GM21786 (cell line): ENCODE results near the gene GIGYF2.
"Not testable (repeated sequence)": the region's sequence is repeated elsewhere in the genome, so short reads cannot be mapped to it uniquely, and the experiment has no call there.

Source experiments
- ATAC-seq: cut with Tn5 transposase; IDR thresholded peaks from one replicate; pipeline ENCODE4 v1.9.1; 2021; ENCODE audit not compliant: unreplicated experiment

Gene GIGYF2

GRCh38 chr2:232810444-232810843 is 113.3 kb downstream of the GIGYF2 start:
- ATAC-seq = no peak

- ATAC-seq = no peak
Observed at GRCh38 chr2:232815569-232815968, 118.4 kb downstream of the GIGYF2 start.

GRCh38 chr2:232816657-232817056 is 119.5 kb downstream of the GIGYF2 start:
- ATAC-seq = no peak

- ATAC-seq = no peak
Observed at GRCh38 chr2:232817756-232818155, 120.6 kb downstream of the GIGYF2 start.

- ATAC-seq = no peak
Observed at GRCh38 chr2:232829988-232830387, 132.9 kb downstream of the GIGYF2 start.

- ATAC-seq = no peak
Observed at GRCh38 chr2:232831496-232831895, 134.4 kb downstream of the GIGYF2 start.

DNA sequence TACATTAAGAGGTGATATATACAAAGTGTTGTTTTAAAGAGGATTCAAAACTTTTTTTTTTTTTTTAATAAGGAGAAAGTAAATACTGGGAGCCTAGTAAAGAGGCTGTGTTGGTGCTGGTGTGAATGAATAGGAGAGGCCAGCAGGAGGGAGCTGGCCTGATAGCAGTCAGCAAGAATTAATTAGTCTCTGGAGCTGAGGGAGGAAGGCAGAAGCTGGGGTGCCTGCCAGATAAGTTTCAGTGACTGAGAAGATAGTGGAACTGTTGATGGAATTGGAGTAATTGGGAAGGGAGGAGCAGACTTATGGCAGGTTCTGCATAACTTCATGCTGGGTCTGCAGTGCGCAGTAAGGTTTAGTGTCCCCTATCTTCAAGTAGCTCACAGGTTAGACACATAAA is 136.7 kb downstream of the GIGYF2 start:
- no peak for ATAC-seq

- no peak for ATAC-seq
Observed at GRCh38 chr2:232835687-232836208, 138.6 kb downstream of the GIGYF2 start.

- ATAC-seq = no peak
Observed at GRCh38 chr2:232836934-232837333, 139.8 kb downstream of the GIGYF2 start.

GRCh38 chr2:232838406-232838874 is 141.3 kb downstream of the GIGYF2 start:
- ATAC-seq = peak; percentile 89

- ATAC-seq = no peak
Observed at GRCh38 chr2:232839411-232840079, 142.4 kb downstream of the GIGYF2 start.

DNA sequence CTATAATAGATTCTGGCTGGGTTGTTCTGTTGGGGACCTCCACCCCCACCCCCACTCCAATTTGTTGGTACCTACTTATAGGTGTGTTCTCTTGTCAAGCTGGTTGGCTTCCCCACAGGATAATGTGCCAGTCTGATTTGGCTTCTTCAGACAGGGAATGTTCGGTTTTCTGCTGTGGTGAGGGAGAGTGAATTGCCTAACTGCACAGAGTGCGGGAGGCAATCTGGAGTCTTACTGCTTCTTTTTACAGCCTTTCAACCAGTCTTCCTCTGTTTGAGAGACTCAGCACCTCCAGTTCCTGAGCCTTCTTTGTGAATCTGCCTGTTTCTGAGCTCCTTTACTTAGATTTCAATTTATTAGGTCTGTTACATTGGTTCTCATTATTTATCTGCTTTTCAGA is 145.6 kb downstream of the GIGYF2 start:
- ATAC-seq = no peak

- no peak for ATAC-seq
Observed at GRCh38 chr2:232843834-232844233, 146.7 kb downstream of the GIGYF2 start.

- ATAC-seq = no peak
Observed at GRCh38 chr2:232846055-232846454, 148.9 kb downstream of the GIGYF2 start.

GRCh38 chr2:232850039-232850438 is 152.9 kb downstream of the GIGYF2 start:
- no peak for ATAC-seq

GRCh38 chr2:232852081-232852480 is 154.9 kb downstream of the GIGYF2 start:
- ATAC-seq = not testable (repeated sequence)

- no peak for ATAC-seq
Observed at GRCh38 chr2:232852676-232853075, 155.5 kb downstream of the GIGYF2 start.

- no peak for ATAC-seq
Observed at GRCh38 chr2:232854082-232854481, 157.0 kb downstream of the GIGYF2 start.

DNA sequence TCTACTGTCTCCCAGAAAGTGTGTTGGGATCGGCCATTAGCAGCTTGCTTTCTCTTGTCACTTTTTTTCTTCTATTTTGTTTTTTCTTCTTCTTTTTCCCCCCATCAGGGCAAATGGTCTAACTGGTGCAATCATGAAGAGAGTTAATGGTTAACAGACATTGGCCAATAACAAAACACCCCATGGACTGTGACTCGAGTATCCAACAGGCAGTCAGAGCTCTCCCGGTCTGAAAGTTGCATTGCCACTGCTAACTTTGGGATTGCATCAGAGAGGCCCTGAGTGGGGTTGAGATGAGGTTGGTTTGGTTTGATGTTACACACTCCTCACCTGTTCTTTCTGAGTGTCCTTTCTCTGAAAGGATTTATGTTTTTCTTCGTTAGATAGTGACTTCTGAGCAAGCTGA is 160.0 kb downstream of the GIGYF2 start:
- ATAC-seq = no peak

DNA sequence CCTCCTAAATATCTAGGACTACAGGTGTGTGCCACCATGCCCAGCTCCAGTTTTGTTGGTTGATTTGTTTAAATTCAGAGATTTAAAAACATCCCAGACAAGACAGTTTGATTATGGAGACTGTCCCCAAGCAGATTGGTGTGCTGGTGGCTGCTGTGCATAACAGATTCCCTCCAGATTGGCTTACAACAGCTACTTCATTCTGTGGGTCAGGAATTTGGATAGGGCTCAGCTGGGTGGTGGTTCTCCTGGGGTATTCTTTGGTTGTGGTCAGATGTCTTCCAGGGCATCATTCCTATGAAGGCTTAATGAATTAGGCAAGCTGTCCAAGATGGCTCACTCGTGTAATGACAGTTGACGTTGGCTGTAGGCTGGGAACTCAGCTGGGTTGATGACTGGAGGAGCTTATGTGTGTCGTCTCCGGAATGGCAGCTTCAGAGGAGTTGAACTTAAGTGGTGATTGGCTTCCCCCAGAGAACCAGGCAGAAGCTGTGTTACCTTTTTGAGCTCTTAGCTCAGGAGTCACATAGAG is 162.3 kb downstream of the GIGYF2 start:
- no peak for ATAC-seq

DNA sequence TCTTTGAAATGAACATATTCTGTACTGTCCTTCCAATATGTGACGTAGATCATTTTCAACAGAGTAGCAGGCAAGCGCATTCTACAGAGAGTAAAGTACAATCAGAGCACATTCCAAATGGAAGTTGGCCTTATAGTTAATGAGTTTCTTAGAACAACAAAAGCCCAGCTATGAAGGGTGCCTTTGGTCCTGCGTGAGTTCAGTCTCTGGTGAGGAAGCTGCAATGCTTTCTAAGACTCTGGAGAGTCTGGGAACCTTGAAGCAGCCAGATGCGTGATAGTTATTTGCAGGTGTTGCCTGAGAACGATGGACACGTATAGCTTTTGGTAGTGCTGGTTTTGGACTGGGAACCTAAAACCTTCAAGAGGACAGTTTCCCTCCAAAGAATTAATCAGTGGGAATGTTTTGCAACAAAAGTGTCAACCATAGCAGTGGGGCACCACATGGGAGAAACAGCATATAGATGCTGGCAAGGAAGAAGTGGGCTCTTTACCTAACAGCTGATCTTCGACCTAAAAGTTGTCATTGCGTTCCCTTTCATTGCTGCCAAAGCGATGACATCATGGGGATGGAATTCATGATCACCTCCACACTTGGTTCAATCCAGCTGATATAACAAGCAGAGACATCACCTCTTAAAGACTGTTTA is 163.6 kb downstream of the GIGYF2 start:
- no peak for ATAC-seq

- no peak for ATAC-seq
Observed at GRCh38 chr2:232861353-232861752, 164.2 kb downstream of the GIGYF2 start.
